K562 (cell line): ENCODE results near the gene RNASEH2A. TPM values are rescaled to one million over a fixed set of nuclear protein-coding genes. Genes with fewer than 3 reads are reported as not detected.

Experiments used
- ARID2 ChIP-seq: fragments of 450-650 bp; IDR thresholded peaks from 2 replicates; pipeline ENCODE4 v1.6.1; 2017; ENCODE audit warnings: antibody characterized with exemption, mild to moderate bottlenecking
- BRCA1 ChIP-seq, 2 experiments: fragments of 450-650 bp in 1 of 2; sonication (generic) in 1 of 2; formaldehyde crosslinking in 1 of 2; IDR thresholded peaks; 2 replicates each; pipeline versions ENCODE4 v1.5.0 to v1.6.1; 2017 to 2020; ENCODE audit warnings: mild to moderate bottlenecking in 1 of 2, missing genetic modification reagents in 1 of 2
- CHD1 ChIP-seq: fragments of 200-600 bp; sonication (generic); IDR thresholded peaks from one replicate; pipeline ENCODE4 v1.6.1; 2012; ENCODE audit warnings: mild to moderate bottlenecking, moderate library complexity, low read length, inconsistent platforms
- DPF2 ChIP-seq: fragments of 450-650 bp; IDR thresholded peaks from 2 replicates; pipeline ENCODE4 v1.6.1; 2016
- FOXO4 ChIP-seq: fragments of 450-650 bp; formaldehyde crosslinking; IDR thresholded peaks from 2 replicates; pipeline ENCODE4 v1.4.0; 2020; ENCODE audit warnings: mild to moderate bottlenecking, moderate library complexity
- GTF2B ChIP-seq: IDR thresholded peaks from 2 replicates; pipeline ENCODE4 v1.6.1; 2011; ENCODE audit not compliant: insufficient read length; ENCODE audit errors: extremely low read depth
- HNRNPK ChIP-seq: fragments of 200-400 bp; formaldehyde crosslinking; IDR thresholded peaks from one replicate; pipeline ENCODE4 v1.6.1; 2018; ENCODE audit warnings: mild to moderate bottlenecking, low read depth, low read length; ENCODE audit not compliant: poor library complexity, severe bottlenecking
- NBN ChIP-seq: fragments of 450-650 bp; IDR thresholded peaks from 2 replicates; pipeline ENCODE4 v1.6.1; 2016; ENCODE audit warnings: low read depth, mild to moderate bottlenecking
- NFIX ChIP-seq: fragments of 250-450 bp; sonication (Bioruptor Pico); IDR thresholded peaks from 2 replicates; pipeline ENCODE4 v1.4.0; 2020; ENCODE audit warnings: low read depth, mild to moderate bottlenecking, moderate library complexity
- OTX1 ChIP-seq: fragments of 450-650 bp; formaldehyde crosslinking; IDR thresholded peaks from 2 replicates; pipeline ENCODE4 v1.4.0; 2022; ENCODE audit warnings: mild to moderate bottlenecking
- PHB ChIP-seq: fragments of 250-450 bp; sonication (Bioruptor Pico); IDR thresholded peaks from 2 replicates; pipeline ENCODE4 v1.5.0; 2021
- PHF21A ChIP-seq: fragments of 450-650 bp; IDR thresholded peaks from 2 replicates; pipeline ENCODE4 v1.6.1; 2017; ENCODE audit warnings: low read depth, borderline replicate concordance
- RBBP5 ChIP-seq: fragments of 200-600 bp; sonication (generic); IDR thresholded peaks from 2 replicates; pipeline ENCODE4 v1.6.1; 2012; ENCODE audit warnings: borderline replicate concordance, mild to moderate bottlenecking, low read length, control low read depth, inconsistent platforms; ENCODE audit not compliant: insufficient read depth, poor library complexity, severe bottlenecking
- RBFOX2 ChIP-seq: fragments of 200-400 bp; formaldehyde crosslinking; IDR thresholded peaks from 2 replicates; pipeline ENCODE4 v1.6.1; 2017; ENCODE audit warnings: low read depth, mild to moderate bottlenecking, low read length, moderate library complexity
- SMAD2 ChIP-seq: fragments of 150-350 bp; IDR thresholded peaks from 2 replicates; pipeline ENCODE4 v1.6.1; 2014; ENCODE audit warnings: low read depth, mild to moderate bottlenecking, low read length
- SMARCA4 ChIP-seq: fragments of 450-650 bp; IDR thresholded peaks from 2 replicates; pipeline ENCODE4 v1.6.1; 2016
- SMC3 ChIP-seq: conservative IDR thresholded peaks from 2 replicates; pipeline ENCODE4 v1.6.1; 2011; ENCODE audit warnings: low read depth, low read length, improper control_type of control experiment; ENCODE audit not compliant: insufficient read depth
- SNIP1 ChIP-seq: fragments of 450-650 bp; IDR thresholded peaks from 2 replicates; pipeline ENCODE4 v1.7.1; 2017; ENCODE audit warnings: low read depth, mild to moderate bottlenecking
- SPI1 ChIP-seq: IDR thresholded peaks from 2 replicates; pipeline ENCODE4 v1.6.1; 2011; ENCODE audit warnings: low read depth, low read length, control low read depth, borderline replicate concordance
- SRSF3 ChIP-seq: fragments of 200-400 bp; formaldehyde crosslinking; IDR thresholded peaks from 2 replicates; pipeline ENCODE4 v1.6.1; 2016; ENCODE audit warnings: mild to moderate bottlenecking, low read length, moderate library complexity; ENCODE audit not compliant: insufficient read depth
- ZFP1 ChIP-seq: fragments of 450-650 bp; formaldehyde crosslinking; IDR thresholded peaks from 2 replicates; pipeline ENCODE4 v1.4.0; 2020; ENCODE audit warnings: mild to moderate bottlenecking, mixed read lengths
- ZKSCAN8 ChIP-seq: fragments of 200-800 bp; sonication (Bioruptor generic); IDR thresholded peaks from 2 replicates; pipeline ENCODE4 v1.6.1; 2016; ENCODE audit warnings: missing genetic modification characterization, missing compliant biosample characterization
- ZNF140 ChIP-seq: fragments of 250-450 bp; sonication (Bioruptor Pico); IDR thresholded peaks from 2 replicates; pipeline ENCODE4 v1.8.0; 2021; ENCODE audit warnings: moderate library complexity, mild to moderate bottlenecking, inconsistent platforms
- ZNF165 ChIP-seq: fragments of 250-450 bp; sonication (Bioruptor Pico); IDR thresholded peaks from 2 replicates; pipeline ENCODE4 v1.4.0; 2020; ENCODE audit warnings: borderline replicate concordance
- ZNF316 ChIP-seq: fragments of 450-650 bp; IDR thresholded peaks from 2 replicates; pipeline ENCODE4 v1.6.1; 2016
- polyA plus RNA-seq, 8 experiments: library from polyadenylated mRNA; depleted of rRNA in 4 of 8; stranded (reverse) in 5 of 8; unstranded in 3 of 8; fragments of >200 nt; fragmentation: Nextera tagmentation in 2 of 8; fragmentation: Illumina TruSeq in 1 of 8; extraction: Ambion mirVana in 2 of 8; extraction: Trizol in 1 of 8; gene quantifications; 2 replicates each; pipeline versions ENCODE4 v1.2.1 to v1.2.3, GENCODE V29; 2011 to 2014; ENCODE audit warnings: inconsistent platforms in 1 of 8, missing spikeins in 1 of 8
- total RNA-seq, 7 experiments: library from RNA; depleted of rRNA in 6 of 7; stranded (reverse); fragments of >200 nt in 6 of 7; fragmentation: Illumina TruSeq in 2 of 7; extraction: Trizol in 2 of 7; gene quantifications; 2 replicates each; pipeline versions ENCODE4 v1.2.1 to v1.2.3, GENCODE V29; 2011 to 2021; ENCODE audit warnings: low replicate concordance in 1 of 7
- TF ChIP-seq, protein P1 (sequence below): fragments of 450-650 bp; IDR thresholded peaks from 2 replicates; pipeline ENCODE4 v1.6.1; 2016; ENCODE audit warnings: low read depth, mild to moderate bottlenecking, moderate library complexity
- TF ChIP-seq, protein P2 (sequence below): sonication (generic); formaldehyde crosslinking; IDR thresholded peaks from 2 replicates; pipeline ENCODE4 v1.8.1; 2022; ENCODE audit warnings: missing genetic modification reagents

RNASEH2A gene
- total and polyA plus RNA-seq, 9 of the 15 experiments (the other 6 are each of a cell fraction or from before 2014, with no cell fraction given) = 22.3 to 78.0 (median 61.7) TPM

DNA sequence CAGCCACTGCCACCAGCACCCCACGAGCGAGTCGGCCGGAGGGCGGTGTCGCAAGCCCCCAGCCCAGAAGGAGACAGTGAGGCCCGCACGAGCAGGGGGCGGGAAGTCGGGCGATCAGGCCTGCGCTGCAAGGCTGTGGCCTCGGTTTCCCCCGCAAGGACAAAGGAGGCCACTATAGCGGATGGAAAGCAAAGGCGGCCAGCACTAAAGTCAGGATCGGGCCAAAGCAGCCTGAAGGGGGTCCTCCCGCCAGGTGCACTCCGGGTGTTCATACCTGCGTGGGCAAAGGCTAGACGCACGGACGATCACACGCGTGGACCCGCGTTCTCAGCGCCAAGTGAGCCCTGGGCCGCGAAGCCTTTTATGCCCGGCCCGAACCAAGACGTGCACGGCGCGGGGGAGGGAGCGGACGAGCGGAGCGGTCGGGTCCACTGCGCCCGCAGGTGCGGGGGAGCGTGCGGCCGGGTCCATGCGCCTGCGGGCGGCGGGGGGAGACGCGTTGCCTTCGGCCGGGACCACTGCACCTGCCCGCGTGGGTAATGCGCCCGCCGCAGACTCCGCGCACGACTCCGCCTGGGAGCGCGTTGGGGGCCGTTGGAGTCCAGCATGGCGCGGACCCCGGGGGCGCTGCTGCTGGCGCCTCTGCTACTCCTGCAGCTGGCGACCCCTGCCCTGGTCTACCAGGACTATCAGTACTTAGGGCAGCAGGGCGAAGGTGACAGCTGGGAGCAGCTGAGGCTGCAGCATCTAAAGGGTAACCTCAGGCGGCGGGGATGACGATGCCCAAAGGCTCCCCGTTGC, 4.7 kb upstream of the RNASEH2A start, which contains the start of the genes PRDX2 and THSD8 (continued):
- TF ChIP-seq ZKSCAN8 (CRISPR knock-in tag) (no peak), ZFP1 (CRISPR knock-in tag) (no peak), SPI1 (no peak), GTF2B (no peak), OTX1 (CRISPR knock-in tag) (no peak), DPF2 (peak; percentile 48; the same call in 1 of the 2 replicates), ARID2 (no peak), CHD1 (peak; percentile 92), BRCA1 (IDR thresholded peaks at IDR 0.05) (no peak), BRCA1 (CRISPR knock-in tag; IDR thresholded peaks at IDR 0.05) (no peak), PHB (CRISPR knock-in tag) (no peak), SRSF3 (no peak), RBFOX2 (peak; percentile 98), SMC3 (no peak), ZNF140 (CRISPR knock-in tag) (no peak), FOXO4 (CRISPR knock-in tag) (no peak), ZNF165 (CRISPR knock-in tag) (no peak), SMAD2 (no peak), HNRNPK (no peak), NFIX (CRISPR knock-in tag) (no peak), RBBP5 (peak; percentile 80), SMARCA4 (no peak), ZNF316 (no peak), NBN (no peak), PHF21A (no peak), SNIP1 (no peak)
- TF ChIP-seq, protein P1, sequence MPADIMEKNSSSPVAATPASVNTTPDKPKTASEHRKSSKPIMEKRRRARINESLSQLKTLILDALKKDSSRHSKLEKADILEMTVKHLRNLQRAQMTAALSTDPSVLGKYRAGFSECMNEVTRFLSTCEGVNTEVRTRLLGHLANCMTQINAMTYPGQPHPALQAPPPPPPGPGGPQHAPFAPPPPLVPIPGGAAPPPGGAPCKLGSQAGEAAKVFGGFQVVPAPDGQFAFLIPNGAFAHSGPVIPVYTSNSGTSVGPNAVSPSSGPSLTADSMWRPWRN = no peak
- TF ChIP-seq, protein P2, sequence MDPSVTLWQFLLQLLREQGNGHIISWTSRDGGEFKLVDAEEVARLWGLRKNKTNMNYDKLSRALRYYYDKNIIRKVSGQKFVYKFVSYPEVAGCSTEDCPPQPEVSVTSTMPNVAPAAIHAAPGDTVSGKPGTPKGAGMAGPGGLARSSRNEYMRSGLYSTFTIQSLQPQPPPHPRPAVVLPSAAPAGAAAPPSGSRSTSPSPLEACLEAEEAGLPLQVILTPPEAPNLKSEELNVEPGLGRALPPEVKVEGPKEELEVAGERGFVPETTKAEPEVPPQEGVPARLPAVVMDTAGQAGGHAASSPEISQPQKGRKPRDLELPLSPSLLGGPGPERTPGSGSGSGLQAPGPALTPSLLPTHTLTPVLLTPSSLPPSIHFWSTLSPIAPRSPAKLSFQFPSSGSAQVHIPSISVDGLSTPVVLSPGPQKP (CRISPR knock-in tag) = no peak
